DND-41 (cell line): Measurements from ENCODE around the gene SEZ6L2.

Experiments used
- CTCF ChIP-seq: IDR thresholded peaks from 2 replicates; pipeline ENCODE4 v1.5.1; 2012; ENCODE audit warnings: borderline replicate concordance, low read length, moderate library complexity, mild to moderate bottlenecking; ENCODE audit not compliant: poor library complexity, severe bottlenecking; ENCODE audit errors: extremely low read depth
- EZH2 ChIP-seq: IDR thresholded peaks from 3 replicates; pipeline ENCODE4 v1.6.1; 2012; ENCODE audit warnings: borderline replicate concordance, low read depth, mild to moderate bottlenecking, moderate library complexity, low read length, inconsistent platforms; ENCODE audit not compliant: severe bottlenecking

- no peak for TF ChIP-seq CTCF
- TF ChIP-seq EZH2 = no peak
These were observed 61.5 kb downstream of the SEZ6L2 start for GRCh38 chr16:29837841-29838240.
